OCI-LY7 (cell line): ENCODE measurements around the gene SLC25A13. TPM values are rescaled to one million over a fixed set of nuclear protein-coding genes. Genes with fewer than 3 reads are reported as not detected.

Experiments used
- BruUV-seq: library from RNA; stranded (reverse); fragments of 400-500 nt; replicated peaks from 2 replicates; lab custom pipeline; 2021; lab: Mats Ljungman, UMichigan
- CTCF ChIA-PET: fragments of 300-600 bp; sonication (Branson Sonifier 250); formaldehyde crosslinking; loops from one replicate; lab custom pipeline; 2022; ENCODE audit warnings: antibody characterized with exemption; ENCODE audit not compliant: unreplicated experiment; lab: Charles Lee
- POLR2A ChIA-PET: fragments of 300-600 bp; sonication (Branson Sonifier 250); formaldehyde crosslinking; loops from one replicate; lab custom pipeline; 2022; ENCODE audit warnings: antibody characterized with exemption; lab: Charles Lee
- DNase-seq: peaks from one replicate; pipeline ENCODE4 v3.0.0-alpha.2; 2015; ENCODE audit warnings: low spot score
- H2AFZ ChIP-seq: fragments of 200-600 bp; sonication (generic), shearing (Covaris generic); 2 replicates; pipeline ENCODE4 v1.6.1; 2014; ENCODE audit warnings: mild to moderate bottlenecking, antibody characterized with exemption, low read length, moderate library complexity
- H3K27ac ChIP-seq: fragments of 200-600 bp; sonication (generic); 2 replicates; pipeline ENCODE4 v1.5.1; 2014; ENCODE audit warnings: mixed run types, low read depth, mild to moderate bottlenecking, moderate library complexity, low read length, inconsistent platforms; ENCODE audit not compliant: poor library complexity, severe bottlenecking
- H3K36me3 ChIP-seq: fragments of 200-600 bp; sonication (generic); 2 replicates; pipeline ENCODE4 v1.6.1; 2014; ENCODE audit warnings: mild to moderate bottlenecking, antibody characterized with exemption, low read length, moderate library complexity, mixed read lengths; ENCODE audit not compliant: insufficient read depth
- H3K4me1 ChIP-seq: fragments of 200-600 bp; sonication (generic); 2 replicates; pipeline ENCODE4 v1.5.1; 2014; ENCODE audit warnings: mild to moderate bottlenecking, low read length; ENCODE audit not compliant: insufficient read depth, poor library complexity, severe bottlenecking
- H3K4me2 ChIP-seq: fragments of 200-600 bp; sonication (generic); 2 replicates; pipeline ENCODE4 v1.6.1; 2014; ENCODE audit warnings: mild to moderate bottlenecking, low read length
- H3K4me3 ChIP-seq: fragments of 200-600 bp; sonication (generic); 2 replicates; pipeline ENCODE4 v1.5.1; 2014; ENCODE audit warnings: mild to moderate bottlenecking, low read depth, low read length; ENCODE audit not compliant: poor library complexity, severe bottlenecking
- H3K79me2 ChIP-seq: fragments of 200-600 bp; sonication (generic); 2 replicates; pipeline ENCODE4 v1.6.1; 2016; ENCODE audit warnings: low read depth, mild to moderate bottlenecking, low read length, moderate library complexity, mixed read lengths; ENCODE audit not compliant: insufficient read depth
- H3K9me2 ChIP-seq: fragments of 200-600 bp; sonication (generic); 2 replicates; pipeline ENCODE4 v1.6.1; 2016; ENCODE audit warnings: mild to moderate bottlenecking, low read length, mixed read lengths; ENCODE audit not compliant: insufficient read depth
- H3K9me3 ChIP-seq: fragments of 200-600 bp; sonication (generic); 2 replicates; pipeline ENCODE4 v1.6.1; 2014; ENCODE audit warnings: mild to moderate bottlenecking, mixed run types, low read length, mixed read lengths
- H4K20me1 ChIP-seq: fragments of 200-600 bp; sonication (generic); 2 replicates; pipeline ENCODE4 v1.6.1; 2014; ENCODE audit warnings: mild to moderate bottlenecking, antibody characterized with exemption, low read length, moderate library complexity, mixed read lengths; ENCODE audit not compliant: insufficient read depth
- EZH2phosphoT487 ChIP-seq: fragments of 200-600 bp; sonication (generic); IDR thresholded peaks from 2 replicates; pipeline ENCODE4 v1.6.1; 2018; ENCODE audit warnings: low read depth, borderline replicate concordance, mild to moderate bottlenecking, mixed run types, antibody characterized with exemption, low read length, moderate library complexity, mixed read lengths
- intact Hi-C: fragments of 100-400 bp; cut with micrococcal nuclease; formaldehyde crosslinking; loops from one replicate; pipeline ENCODE4 v1.10.0; 2022; ENCODE audit not compliant: unreplicated experiment
- total RNA-seq, 2 experiments: library from RNA; depleted of rRNA in 1 of 2; stranded (reverse); fragments of >200 nt in 1 of 2; shearing (Covaris generic) in 1 of 2; gene quantifications; 2 replicates each; pipeline ENCODE4 v1.2.3, GENCODE V29; 2014 to 2022
- TF ChIP-seq, protein P1 (sequence below): fragments of 200-600 bp; sonication (generic); conservative IDR thresholded peaks from 2 replicates; pipeline ENCODE4 v1.5.1; 2014; ENCODE audit warnings: mild to moderate bottlenecking, antibody characterized with exemption, low read length, moderate library complexity, mixed read lengths

SLC25A13 gene
- total RNA-seq, 2 experiments from 2014 or later, result 0.63 TPM; not detected in 1

DNA sequence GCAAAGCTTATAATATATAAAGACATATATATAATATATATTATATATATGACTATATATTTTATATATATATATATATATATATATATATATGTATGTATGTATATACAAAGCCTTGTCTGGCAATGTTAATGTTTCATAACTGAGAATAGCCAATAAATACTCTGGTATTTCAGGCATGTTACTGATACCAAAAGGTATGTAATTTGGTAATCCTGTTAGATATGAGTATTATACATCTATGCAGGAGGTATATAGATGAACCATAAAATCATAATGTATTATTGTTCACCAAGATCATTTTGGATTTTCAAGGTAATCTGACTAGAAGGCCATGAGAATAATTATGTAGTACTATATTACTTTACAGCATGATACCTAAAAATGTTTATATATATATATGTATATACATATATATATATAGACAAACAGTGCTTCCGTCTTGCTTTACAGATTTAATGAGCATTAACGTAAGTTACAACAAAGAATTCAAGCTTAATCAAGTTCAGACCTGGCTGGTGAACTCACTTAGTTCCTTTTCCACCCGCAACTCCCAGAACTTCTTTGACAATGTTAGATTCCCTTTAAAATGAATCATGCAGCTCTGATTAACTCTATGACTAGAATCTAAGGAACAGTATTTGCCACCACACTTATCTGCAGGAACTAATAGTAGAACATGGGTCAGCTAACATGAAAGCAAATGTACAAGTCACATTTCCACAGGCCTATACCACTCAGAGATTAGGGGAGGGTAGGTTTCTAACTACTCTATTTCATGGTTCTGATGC is 82.7 kb downstream of the SLC25A13 start:
- Histone ChIP-seq H2AFZ (no peak overlapping the region), H3K4me1 (no peaks in the 10 kb centered on the region), H3K4me2 (no peak overlapping the region), H3K9me3 (no peaks in the 10 kb centered on the region), H3K9me2 (no peaks in the 10 kb centered on the region), H3K27ac (no peak overlapping the region), H3K79me2 (no peaks in the 10 kb centered on the region), H3K4me3 (no peak overlapping the region), H3K36me3 (no peaks in the 10 kb centered on the region), H4K20me1 (no peaks in the 10 kb centered on the region; the same call in 1 of the 2 replicates)
- CTCF ChIA-PET, result no interaction called here
- no peak for TF ChIP-seq EZH2phosphoT487
- TF ChIP-seq, protein P1, sequence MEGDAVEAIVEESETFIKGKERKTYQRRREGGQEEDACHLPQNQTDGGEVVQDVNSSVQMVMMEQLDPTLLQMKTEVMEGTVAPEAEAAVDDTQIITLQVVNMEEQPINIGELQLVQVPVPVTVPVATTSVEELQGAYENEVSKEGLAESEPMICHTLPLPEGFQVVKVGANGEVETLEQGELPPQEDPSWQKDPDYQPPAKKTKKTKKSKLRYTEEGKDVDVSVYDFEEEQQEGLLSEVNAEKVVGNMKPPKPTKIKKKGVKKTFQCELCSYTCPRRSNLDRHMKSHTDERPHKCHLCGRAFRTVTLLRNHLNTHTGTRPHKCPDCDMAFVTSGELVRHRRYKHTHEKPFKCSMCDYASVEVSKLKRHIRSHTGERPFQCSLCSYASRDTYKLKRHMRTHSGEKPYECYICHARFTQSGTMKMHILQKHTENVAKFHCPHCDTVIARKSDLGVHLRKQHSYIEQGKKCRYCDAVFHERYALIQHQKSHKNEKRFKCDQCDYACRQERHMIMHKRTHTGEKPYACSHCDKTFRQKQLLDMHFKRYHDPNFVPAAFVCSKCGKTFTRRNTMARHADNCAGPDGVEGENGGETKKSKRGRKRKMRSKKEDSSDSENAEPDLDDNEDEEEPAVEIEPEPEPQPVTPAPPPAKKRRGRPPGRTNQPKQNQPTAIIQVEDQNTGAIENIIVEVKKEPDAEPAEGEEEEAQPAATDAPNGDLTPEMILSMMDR, result no peak
- no peak for DNase-seq
- POLR2A ChIA-PET, result interaction anchor here (0.5 kb wide), 1 partner anchor 1487 kb away, joined by 5 read pairs; no protein-coding TSS in a partner anchor
- BruUV-seq, result no TSS peak
- intact Hi-C loops, result no loop called here

DNA sequence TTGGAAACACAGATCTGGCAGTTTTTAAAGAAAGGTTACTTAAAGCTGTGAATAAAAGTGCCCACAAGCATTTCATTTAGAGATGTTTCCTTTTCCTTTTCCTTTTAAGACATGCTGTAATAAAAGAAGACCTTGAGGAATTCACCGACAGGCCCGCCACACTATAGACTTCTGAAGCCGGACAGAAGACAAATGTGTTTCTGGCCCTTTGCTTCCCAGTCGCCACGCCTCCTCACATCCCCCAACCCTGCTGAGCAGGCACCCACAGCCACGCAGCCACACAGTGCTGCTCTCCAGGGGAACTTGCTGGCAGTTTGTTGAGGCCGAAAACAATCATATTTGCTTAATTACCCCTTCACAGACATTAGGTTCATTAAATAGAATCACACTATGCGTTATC is 83.4 kb downstream of the SLC25A13 start:
- intact Hi-C loops, result no loop called here
- BruUV-seq, result no TSS peak
- no peaks in the 10 kb centered on the region for H3K9me2 ChIP-seq
- H4K20me1 ChIP-seq, result no peaks in the 10 kb centered on the region; the same call in 1 of the 2 replicates
- CTCF ChIA-PET, result no interaction called here
- H3K27ac ChIP-seq, result no peak overlapping the region
- H2AFZ ChIP-seq, result no peak overlapping the region
- POLR2A ChIA-PET, result interaction anchor here (0.5 kb wide), 1 partner anchor 1488 kb away, joined by 5 read pairs; no protein-coding TSS in a partner anchor
- no peaks in the 10 kb centered on the region for H3K9me3 ChIP-seq
- DNase-seq, result no peak
- TF ChIP-seq, protein P1, result no peak
- TF ChIP-seq EZH2phosphoT487, result no peak
- H3K4me2 ChIP-seq, result no peak overlapping the region
- no peak overlapping the region for H3K4me3 ChIP-seq
- H3K79me2 ChIP-seq, result no peaks in the 10 kb centered on the region
- H3K36me3 ChIP-seq, result no peaks in the 10 kb centered on the region
- H3K4me1 ChIP-seq, result no peaks in the 10 kb centered on the region

DNA sequence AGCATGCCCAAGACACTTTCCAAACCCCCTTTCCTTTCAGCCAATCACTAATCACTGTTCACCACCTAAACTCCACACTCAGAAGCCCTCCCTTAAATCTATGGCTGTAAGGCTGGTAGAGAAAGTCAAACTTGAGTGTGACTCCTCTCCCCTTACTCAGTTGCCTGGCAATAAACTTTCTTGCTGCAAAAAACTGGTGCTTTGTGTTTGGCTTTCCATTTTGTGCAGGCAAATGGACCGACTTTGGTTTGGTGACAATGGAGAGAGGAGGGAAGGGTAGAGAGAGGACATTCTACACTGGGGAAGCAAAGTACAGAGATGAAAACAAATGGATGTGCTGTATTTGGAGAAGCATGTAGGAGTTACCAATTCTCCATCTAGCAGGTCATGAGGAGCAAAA is 84.9 kb downstream of the SLC25A13 start:
- intact Hi-C loops, result no loop called here
- Histone ChIP-seq H3K4me2 (no peak overlapping the region), H3K9me3 (no peaks in the 10 kb centered on the region), H3K9me2 (no peaks in the 10 kb centered on the region), H3K4me3 (no peak overlapping the region), H3K36me3 (no peaks in the 10 kb centered on the region), H3K79me2 (no peaks in the 10 kb centered on the region), H3K27ac (no peak overlapping the region), H2AFZ (no peak overlapping the region), H4K20me1 (no peaks in the 10 kb centered on the region; the same call in 1 of the 2 replicates), H3K4me1 (no peaks in the 10 kb centered on the region)
- no peak for DNase-seq
- POLR2A ChIA-PET, result no interaction called here
- CTCF ChIA-PET, result no interaction called here
- no TSS peak for BruUV-seq
- no peak for TF ChIP-seq EZH2phosphoT487
- TF ChIP-seq, protein P1, result no peak
